Endothelial cell of umbilical vein (primary cell): ENCODE data around the gene TANGO2. TPM values are rescaled to one million over a fixed set of nuclear protein-coding genes. Genes with fewer than 3 reads are reported as not detected.

ENCODE experiments used
- BruUV-seq: library from RNA; stranded (reverse); fragments of 400-500 nt; replicated peaks from 2 replicates; lab custom pipeline; 2021; lab: Mats Ljungman, UMichigan
- CTCF ChIA-PET: fragments of 300-600, 350-600 bp; sonication (Branson Sonifier 250); formaldehyde crosslinking; loops from one replicate; lab custom pipeline; 2021; ENCODE audit warnings: antibody characterized with exemption, inconsistent platforms; lab: Charles Lee
- POLR2A ChIA-PET: fragments of 300-600, 350-600 bp; sonication (Branson Sonifier 250); formaldehyde crosslinking; loops from one replicate; lab custom pipeline; 2021; ENCODE audit warnings: antibody characterized with exemption, inconsistent platforms; lab: Charles Lee
- DNase-seq: peaks from one replicate; pipeline ENCODE4 v3.0.0-alpha.2; 2011; ENCODE audit warnings: low read depth, low spot score
- FAIRE-seq: peaks from 2 replicates; lab custom pipeline; 2011; peaks lifted over from hg19 to GRCh38; lab: Jason Lieb, UNC
- H2AFZ ChIP-seq: 2 replicates; pipeline ENCODE4 v1.6.0; 2012; ENCODE audit warnings: low read depth, low read length, control low read depth, inconsistent platforms
- H3K27ac ChIP-seq: 2 replicates; pipeline ENCODE4 v1.5.1; 2011; ENCODE audit warnings: low read depth, mild to moderate bottlenecking, control low read depth, low read length, moderate library complexity; ENCODE audit not compliant: insufficient read depth
- H3K27me3 ChIP-seq, 2 experiments: 2 replicates each; pipeline versions ENCODE4 v1.6.0 to v1.6.1; 2011; ENCODE audit warnings: low read length in 2 of 2, mixed read lengths in 1 of 2; ENCODE audit not compliant: control insufficient read depth in 2 of 2, insufficient read depth in 2 of 2
- H3K36me3 ChIP-seq, 2 experiments: 2 replicates in 1 of 2; 3 replicates in 1 of 2; pipeline ENCODE4 v1.5.1; 2011; ENCODE audit warnings: low read length in 2 of 2, mild to moderate bottlenecking in 1 of 2, moderate library complexity in 1 of 2; ENCODE audit not compliant: control insufficient read depth in 2 of 2, insufficient read depth in 2 of 2; ENCODE audit errors: extremely low read depth in 1 of 2
- H3K4me1 ChIP-seq: 3 replicates; pipeline ENCODE4 v1.5.1; 2011; ENCODE audit warnings: mild to moderate bottlenecking, low read length; ENCODE audit not compliant: control insufficient read depth, insufficient read depth; ENCODE audit errors: extremely low read depth
- H3K4me2 ChIP-seq: 2 replicates; pipeline ENCODE4 v1.6.1; 2011; ENCODE audit warnings: low read length, control low read depth, mixed read lengths; ENCODE audit not compliant: insufficient read depth
- H3K4me3 ChIP-seq, 3 experiments: fragments of 200-600 bp in 1 of 3; sonication (generic), shearing (Covaris generic) in 1 of 3; replicated peaks in 1 of 3; 2 replicates each; pipeline ENCODE4 v1.5.1; 2011 to 2016; ENCODE audit warnings: control low read depth in 3 of 3, low read length in 3 of 3, mild to moderate bottlenecking in 2 of 3, inconsistent platforms in 1 of 3, low read depth in 1 of 3, moderate library complexity in 1 of 3; ENCODE audit not compliant: insufficient read depth in 1 of 3
- H3K79me2 ChIP-seq: 2 replicates; pipeline ENCODE4 v1.6.0; 2012; ENCODE audit warnings: low read length, inconsistent platforms; ENCODE audit not compliant: control insufficient read depth, insufficient read depth
- H3K9ac ChIP-seq: replicated peaks from 2 replicates; pipeline ENCODE3; 2011; ENCODE audit warnings: low read length, control low read depth; ENCODE audit not compliant: insufficient read depth; ENCODE audit errors: extremely low read depth
- H3K9me1 ChIP-seq: replicated peaks from 3 replicates; pipeline ENCODE4 v1.6.0; 2011; ENCODE audit warnings: mild to moderate bottlenecking, low read length; ENCODE audit not compliant: control insufficient read depth, insufficient read depth; ENCODE audit errors: extremely low read depth
- H3K9me3 ChIP-seq: replicated peaks from 2 replicates; pipeline ENCODE4 v1.5.1; 2012; ENCODE audit warnings: low read length, inconsistent platforms; ENCODE audit not compliant: control insufficient read depth, insufficient read depth
- H4K20me1 ChIP-seq: replicated peaks from 2 replicates; pipeline ENCODE3; 2011; ENCODE audit warnings: mild to moderate bottlenecking, low read length; ENCODE audit not compliant: control insufficient read depth, insufficient read depth; ENCODE audit errors: extremely low read depth
- CTCF ChIP-seq, 2 donors: IDR thresholded peaks; 1 replicate in 1 of 2; 2 replicates in 1 of 2; pipeline ENCODE4 v1.5.1; 2011; ENCODE audit warnings: low read length in 2 of 2, mild to moderate bottlenecking in 2 of 2, moderate library complexity in 2 of 2, control low read depth in 1 of 2, inconsistent platforms in 1 of 2, low read depth in 1 of 2; ENCODE audit not compliant: insufficient read depth in 1 of 2; ENCODE audit errors: extremely low read depth in 1 of 2
- EZH2 ChIP-seq: IDR thresholded peaks from 2 replicates; pipeline ENCODE4 v1.6.1; 2012; ENCODE audit warnings: borderline replicate concordance, low read depth, mild to moderate bottlenecking, moderate library complexity, low read length, inconsistent platforms; ENCODE audit not compliant: severe bottlenecking
- FOS ChIP-seq: IDR thresholded peaks from 2 replicates; pipeline ENCODE4 v1.6.1; 2011; ENCODE audit warnings: mild to moderate bottlenecking, low read length, moderate library complexity, borderline replicate concordance; ENCODE audit not compliant: insufficient read depth
- GATA2 ChIP-seq: IDR thresholded peaks from 2 replicates; pipeline ENCODE4 v1.7.0; 2011; ENCODE audit warnings: low read depth, mild to moderate bottlenecking, moderate library complexity, mixed read lengths, low read length; ENCODE audit not compliant: insufficient read length, insufficient read depth
- JUN ChIP-seq: IDR thresholded peaks from 2 replicates; pipeline ENCODE4 v1.6.1; 2011; ENCODE audit warnings: borderline replicate concordance, low read depth; ENCODE audit not compliant: insufficient read length, insufficient read depth
- MAX ChIP-seq: IDR thresholded peaks from 2 replicates; pipeline ENCODE4 v1.6.1; 2011; ENCODE audit not compliant: insufficient read depth, insufficient read length
- MYC ChIP-seq: IDR thresholded peaks from one replicate; pipeline ENCODE4 v1.6.1; 2011; ENCODE audit warnings: mild to moderate bottlenecking, low read depth, low read length
- POLR2A ChIP-seq: IDR thresholded peaks from 2 replicates; pipeline ENCODE4 v1.6.1; 2012; ENCODE audit warnings: low read depth, mild to moderate bottlenecking, control low read depth, low read length
- POLR2AphosphoS5 ChIP-seq: IDR thresholded peaks from 2 replicates; pipeline ENCODE4 v1.6.1; 2012; ENCODE audit warnings: low read depth, mild to moderate bottlenecking, control low read depth, low read length, moderate library complexity; ENCODE audit not compliant: insufficient read depth
- dilution Hi-C: fragments of 300-500 bp; cut with MboI; formaldehyde crosslinking; loops from one replicate; pipeline ENCODE4 v1.15.0; 2019; ENCODE audit warnings: low sequenced_read_pairs; ENCODE audit not compliant: extremely low pct_ligation_motif_present
- intact Hi-C: fragments of 100-400 bp; cut with micrococcal nuclease; formaldehyde crosslinking; loops from one replicate; pipeline ENCODE4 v1.10.0; 2022
- polyA plus RNA-seq, 4 experiments: library from polyadenylated mRNA; depleted of rRNA in 3 of 4; stranded (reverse) in 3 of 4; unstranded in 1 of 4; fragments of >200 nt; gene quantifications; 2 replicates each; pipeline versions ENCODE4 v1.2.1 to v1.2.3, GENCODE V29; 2011 to 2012; ENCODE audit warnings: missing spikeins in 1 of 4
- total RNA-seq: library from RNA; stranded (reverse); gene quantifications from 2 replicates; pipeline ENCODE4 v1.2.3, GENCODE V29; 2021

TANGO2 gene
- total and polyA plus RNA-seq, 2 donors (not counting 3 experiments of a cell fraction or from before 2014, with no cell fraction given) = 40.0 to 49.3 TPM

GRCh38 chr22:20084547-20085413 lies 63.9 kb downstream of the TANGO2 start:
- no peak overlapping the region for H3K4me3 ChIP-seq
- DNase-seq = no peak
- no peaks in the 10 kb centered on the region for H3K9me3 ChIP-seq
- dilution Hi-C loops = no loop called here
- TF ChIP-seq MYC = no peak
- TF ChIP-seq MAX = peak; percentile 37
- peak; percentile 26 to 47 for TF ChIP-seq CTCF (IDR thresholded peaks at IDR 0.05; ENCODE audit: extremely low read depth in 1 of 2, insufficient read depth in 1 of 2, low read depth in 1 of 2, low read length in 2 of 2)
- no peaks in the 10 kb centered on the region for H3K9me1 ChIP-seq
- BruUV-seq = no TSS peak
- no peak overlapping the region for H2AFZ ChIP-seq
- CTCF ChIA-PET = no interaction called here
- POLR2A ChIA-PET = no interaction called here
- H3K36me3 ChIP-seq = peaks cover 22 to 37% of the 10 kb centered on the region in 2 experiments
- H4K20me1 ChIP-seq = peaks cover 2% of the 10 kb centered on the region
- no peak overlapping the region for H3K4me2 ChIP-seq
- no peak overlapping the region for H3K9ac ChIP-seq
- intact Hi-C loops = no loop called here
- H3K79me2 ChIP-seq = peaks cover 83% of the 10 kb centered on the region
- FAIRE-seq = no peak
- peaks cover 19% of the 10 kb centered on the region for H3K4me1 ChIP-seq
- H3K27me3 ChIP-seq = no peaks in the 10 kb centered on the region
- no peak overlapping the region for H3K27ac ChIP-seq

GRCh38 chr22:20085651-20086050 lies 64.7 kb downstream of the TANGO2 start:
- peaks cover 30 to 45% of the 10 kb centered on the region in 2 experiments for H3K36me3 ChIP-seq
- dilution Hi-C loops = no loop called here
- no peak overlapping the region for H3K4me2 ChIP-seq
- H2AFZ ChIP-seq = no peak overlapping the region
- DNase-seq (no peak), FAIRE-seq (no peak)
- no peaks in the 10 kb centered on the region for H3K9me3 ChIP-seq
- H4K20me1 ChIP-seq = peaks cover 2% of the 10 kb centered on the region
- peaks cover 19% of the 10 kb centered on the region for H3K4me1 ChIP-seq
- ChIA-PET CTCF (no interaction called here), POLR2A (no interaction called here)
- H3K79me2 ChIP-seq = peaks cover 89% of the 10 kb centered on the region
- no peaks in the 10 kb centered on the region for H3K27me3 ChIP-seq
- no TSS peak for BruUV-seq
- no peak for TF ChIP-seq MAX
- TF ChIP-seq CTCF (IDR thresholded peaks at IDR 0.05; ENCODE audit: extremely low read depth in 1 of 2, insufficient read depth in 1 of 2, low read depth in 1 of 2, low read length in 2 of 2) = no peak
- TF ChIP-seq FOS = no peak
- no peak for TF ChIP-seq POLR2A
- TF ChIP-seq JUN = no peak
- TF ChIP-seq EZH2 = no peak
- no peak for TF ChIP-seq GATA2
- no peak for TF ChIP-seq MYC
- no peak for TF ChIP-seq POLR2AphosphoS5
- no peak overlapping the region for H3K4me3 ChIP-seq
- H3K27ac ChIP-seq = no peak overlapping the region
- no peaks in the 10 kb centered on the region for H3K9me1 ChIP-seq
- intact Hi-C loops = no loop called here
- H3K9ac ChIP-seq = no peak overlapping the region
